Thyroid gland (tissue), 4 donors: ENCODE results near the gene HIVEP3.

Experiments
- CTCF ChIP-seq, 6 experiments: fragments of 200-600 bp in 3 of 6; fragments of 450-650 bp in 3 of 6; sonication (generic) in 3 of 6; IDR thresholded peaks; one replicate each; pipeline ENCODE4 v1.5.1; 2016 to 2019; ENCODE audit warnings: antibody characterized with exemption in 6 of 6, mild to moderate bottlenecking in 2 of 6, inconsistent platforms in 1 of 6, moderate library complexity in 1 of 6
- POLR2A ChIP-seq, 2 donors: fragments of 450-650 bp; IDR thresholded peaks; one replicate each; pipeline ENCODE4 v1.6.1; 2017; ENCODE audit warnings: antibody characterized with exemption in 2 of 2, mild to moderate bottlenecking in 2 of 2, moderate library complexity in 1 of 2

DNA sequence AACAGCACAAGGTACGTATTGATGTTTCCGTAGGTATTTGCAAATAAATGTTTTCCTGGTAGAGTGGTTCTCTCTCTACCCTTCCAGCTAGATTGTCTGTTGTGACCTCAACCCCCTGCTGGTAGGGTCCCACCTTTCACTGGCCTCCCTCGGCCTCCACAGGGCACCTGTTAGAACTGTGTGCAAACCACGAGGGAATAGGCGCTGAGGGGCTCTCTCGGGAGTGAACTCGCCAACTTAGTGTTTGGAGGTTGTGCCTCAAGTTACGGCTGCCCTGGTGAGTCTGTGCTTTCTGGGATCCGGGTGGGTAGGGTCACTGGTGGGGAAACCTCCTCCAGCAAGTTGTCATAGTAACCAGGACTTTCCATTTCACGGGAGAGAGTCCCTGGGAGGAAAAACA lies 229.6 kb downstream of the HIVEP3 start:
- TF ChIP-seq CTCF (IDR thresholded peaks at IDR 0.05) (no peak), POLR2A (IDR thresholded peaks at IDR 0.05) (no peak)
